Mesendoderm (in vitro differentiated cells): ENCODE measurements around the gene PRDX3.

Experiments
- DNase-seq: peaks from one replicate; pipeline ENCODE4 v3.0.0; 2013
- H2AK5ac ChIP-seq: 2 replicates; pipeline ENCODE4 v1.6.1; 2013; ENCODE audit warnings: low read length, inconsistent platforms
- H2BK120ac ChIP-seq: 2 replicates; pipeline ENCODE4 v1.6.1; 2013; ENCODE audit warnings: low read depth, mild to moderate bottlenecking, low read length, moderate library complexity, mixed read lengths
- H2BK15ac ChIP-seq: replicated peaks from 2 replicates; pipeline ENCODE4 v1.6.1; 2013; ENCODE audit warnings: low read depth, mild to moderate bottlenecking, moderate library complexity
- H2BK5ac ChIP-seq: 2 replicates; pipeline ENCODE4 v1.6.1; 2013; ENCODE audit warnings: low read length, inconsistent platforms
- H3K18ac ChIP-seq: 2 replicates; pipeline ENCODE4 v1.6.1; 2013; ENCODE audit warnings: mild to moderate bottlenecking, low read length, mixed read lengths
- H3K23ac ChIP-seq: one replicate; pipeline ENCODE4 v1.6.1; 2013; ENCODE audit warnings: low read length
- H3K27ac ChIP-seq: 2 replicates; pipeline ENCODE4 v1.5.1; 2013; ENCODE audit warnings: low read depth, mild to moderate bottlenecking, inconsistent platforms, low read length, moderate library complexity
- H3K27me3 ChIP-seq: 2 replicates; pipeline ENCODE4 v1.6.1; 2013; ENCODE audit warnings: low read length, control low read depth, mild to moderate bottlenecking, inconsistent platforms; ENCODE audit not compliant: insufficient read depth, poor library complexity
- H3K36me3 ChIP-seq: 2 replicates; pipeline ENCODE4 v1.6.1; 2013; ENCODE audit warnings: low read length, inconsistent platforms; ENCODE audit not compliant: control insufficient read depth, insufficient read depth
- H3K4ac ChIP-seq: one replicate; pipeline ENCODE4 v1.6.1; 2013; ENCODE audit warnings: low read depth, mild to moderate bottlenecking, low read length, moderate library complexity
- H3K4me1 ChIP-seq: 2 replicates; pipeline ENCODE4 v1.6.1; 2013; ENCODE audit warnings: low read depth, low read length, inconsistent platforms; ENCODE audit not compliant: control insufficient read depth
- H3K4me2 ChIP-seq: 2 replicates; pipeline ENCODE4 v1.6.1; 2013; ENCODE audit warnings: low read length
- H3K4me3 ChIP-seq: 2 replicates; pipeline ENCODE4 v1.5.1; 2013; ENCODE audit warnings: mild to moderate bottlenecking, low read length
- H3K56ac ChIP-seq: one replicate; pipeline ENCODE4 v1.6.1; 2013; ENCODE audit warnings: low read length
- H3K79me1 ChIP-seq: 2 replicates; pipeline ENCODE4 v1.6.1; 2013; ENCODE audit warnings: low read length, inconsistent platforms
- H3K79me2 ChIP-seq: 2 replicates; pipeline ENCODE4 v1.6.1; 2013; ENCODE audit warnings: mild to moderate bottlenecking, low read length; ENCODE audit not compliant: control insufficient read depth, insufficient read depth
- H3K9ac ChIP-seq: 2 replicates; pipeline ENCODE4 v1.6.1; 2013; ENCODE audit warnings: low read length, inconsistent platforms
- H4K5ac ChIP-seq: one replicate; pipeline ENCODE4 v1.6.1; 2013; ENCODE audit warnings: low read length
- H4K8ac ChIP-seq: one replicate; pipeline ENCODE4 v1.6.1; 2013; ENCODE audit warnings: low read depth, mild to moderate bottlenecking, control low read depth, low read length, moderate library complexity
- WGBS: extraction: QIAGEN DNeasy Blood & Tissue Kit; methylation state at CpG from one replicate; pipeline ENCODE4 v1.1.7; 2013; ENCODE audit warnings: low lambda C conversion rate, missing lambda C conversion rate; ENCODE audit not compliant: insufficient coverage; ENCODE audit errors: extremely low coverage; 5-methylcytosine and 5-hydroxymethylcytosine counted together

Gene PRDX3

GRCh38 chr10:119221666-119222065 lies 43.1 kb upstream of the PRDX3 start:
- peaks cover 9% of the 10 kb centered on the region for H3K4me1 ChIP-seq
- no peak overlapping the region for H3K23ac ChIP-seq
- no peak overlapping the region for H2AK5ac ChIP-seq
- H3K4ac ChIP-seq, result no peak overlapping the region
- H3K27ac ChIP-seq, result no peak overlapping the region
- H3K79me2 ChIP-seq, result no peaks in the 10 kb centered on the region
- no peak for DNase-seq
- no peak overlapping the region for H2BK15ac ChIP-seq
- no peak overlapping the region for H3K56ac ChIP-seq
- no peaks in the 10 kb centered on the region for H3K27me3 ChIP-seq
- no peak overlapping the region for H3K9ac ChIP-seq
- no peak overlapping the region for H3K18ac ChIP-seq
- no peak overlapping the region for H3K4me3 ChIP-seq
- no peak overlapping the region for H3K4me2 ChIP-seq
- H2BK120ac ChIP-seq, result no peak overlapping the region
- H4K5ac ChIP-seq, result no peak overlapping the region
- no CpG with 5 or more reads among the region's 1 CpG for WGBS
- no peaks in the 10 kb centered on the region for H3K36me3 ChIP-seq
- peaks cover 2% of the 10 kb centered on the region for H3K79me1 ChIP-seq
- H4K8ac ChIP-seq, result no peak overlapping the region
- H2BK5ac ChIP-seq, result no peak overlapping the region

- Histone ChIP-seq H3K79me2 (no peaks in the 10 kb centered on the region), H3K4me3 (no peak overlapping the region), H3K23ac (no peak overlapping the region), H3K4ac (no peak overlapping the region), H2AK5ac (no peak overlapping the region), H3K36me3 (no peaks in the 10 kb centered on the region), H2BK5ac (no peak overlapping the region), H4K8ac (no peak overlapping the region), H2BK15ac (no peak overlapping the region), H3K56ac (no peak overlapping the region), H3K4me2 (no peak overlapping the region), H3K79me1 (peaks cover 2% of the 10 kb centered on the region), H3K27me3 (no peaks in the 10 kb centered on the region), H3K9ac (no peak overlapping the region), H2BK120ac (no peak overlapping the region), H4K5ac (no peak overlapping the region), H3K4me1 (peaks cover 9% of the 10 kb centered on the region), H3K27ac (no peak overlapping the region), H3K18ac (no peak overlapping the region)
- no CpG with 5 or more reads among the region's 4 CpGs for WGBS
- DNase-seq, result no peak
Observed at GRCh38 chr10:119221201-119221600, 42.6 kb upstream of the PRDX3 start.

GRCh38 chr10:119219871-119220270 lies 41.3 kb upstream of the PRDX3 start:
- no peak overlapping the region for H4K5ac ChIP-seq
- H3K9ac ChIP-seq, result no peak overlapping the region
- no peak overlapping the region for H2AK5ac ChIP-seq
- H3K56ac ChIP-seq, result no peak overlapping the region
- H3K4ac ChIP-seq, result no peak overlapping the region
- H2BK120ac ChIP-seq, result no peak overlapping the region
- H3K27ac ChIP-seq, result no peak overlapping the region
- H3K4me3 ChIP-seq, result no peak overlapping the region
- H3K27me3 ChIP-seq, result no peaks in the 10 kb centered on the region
- H2BK15ac ChIP-seq, result no peak overlapping the region
- no peak overlapping the region for H2BK5ac ChIP-seq
- WGBS, result no CpG with 5 or more reads among the region's 5 CpGs
- H3K36me3 ChIP-seq, result no peaks in the 10 kb centered on the region
- H3K4me1 ChIP-seq, result peaks cover 9% of the 10 kb centered on the region
- H3K79me1 ChIP-seq, result peaks cover 2% of the 10 kb centered on the region
- DNase-seq, result no peak
- no peak overlapping the region for H4K8ac ChIP-seq
- H3K4me2 ChIP-seq, result no peak overlapping the region
- H3K18ac ChIP-seq, result no peak overlapping the region
- H3K79me2 ChIP-seq, result no peaks in the 10 kb centered on the region
- H3K23ac ChIP-seq, result no peak overlapping the region

GRCh38 chr10:119217991-119218490 lies 39.4 kb upstream of the PRDX3 start:
- H2AK5ac ChIP-seq, result no peak overlapping the region
- no peaks in the 10 kb centered on the region for H3K36me3 ChIP-seq
- no peak for DNase-seq
- no peak overlapping the region for H2BK15ac ChIP-seq
- H2BK120ac ChIP-seq, result no peak overlapping the region
- no peak overlapping the region for H3K23ac ChIP-seq
- H3K79me1 ChIP-seq, result peaks cover 2% of the 10 kb centered on the region
- no peak overlapping the region for H3K9ac ChIP-seq
- WGBS, result no CpG with 5 or more reads among the region's 4 CpGs
- no peak overlapping the region for H2BK5ac ChIP-seq
- H4K8ac ChIP-seq, result no peak overlapping the region
- peaks cover 9% of the 10 kb centered on the region for H3K4me1 ChIP-seq
- no peak overlapping the region for H3K4me2 ChIP-seq
- H3K4me3 ChIP-seq, result no peak overlapping the region
- H3K27me3 ChIP-seq, result no peaks in the 10 kb centered on the region
- H3K56ac ChIP-seq, result no peak overlapping the region
- H3K4ac ChIP-seq, result no peak overlapping the region
- no peak overlapping the region for H4K5ac ChIP-seq
- no peaks in the 10 kb centered on the region for H3K79me2 ChIP-seq
- no peak overlapping the region for H3K27ac ChIP-seq
- no peak overlapping the region for H3K18ac ChIP-seq

- no peaks in the 10 kb centered on the region for H3K36me3 ChIP-seq
Observed at GRCh38 chr10:119217401-119217800, 38.8 kb upstream of the PRDX3 start.

GRCh38 chr10:119216127-119216526 lies 37.5 kb upstream of the PRDX3 start:
- WGBS, result no CpG with 5 or more reads among the region's 5 CpGs
- Histone ChIP-seq H3K4me3 (no peak overlapping the region), H3K23ac (no peak overlapping the region), H3K56ac (no peak overlapping the region), H3K27ac (no peak overlapping the region), H3K79me2 (no peaks in the 10 kb centered on the region), H2BK15ac (no peak overlapping the region), H4K8ac (no peak overlapping the region), H2BK5ac (no peak overlapping the region), H3K27me3 (no peaks in the 10 kb centered on the region), H4K5ac (no peak overlapping the region), H2AK5ac (no peak overlapping the region), H3K18ac (no peak overlapping the region), H3K79me1 (peaks cover 2% of the 10 kb centered on the region), H2BK120ac (no peak overlapping the region), H3K36me3 (no peaks in the 10 kb centered on the region), H3K4me1 (peaks cover 12% of the 10 kb centered on the region), H3K4me2 (no peak overlapping the region), H3K4ac (no peak overlapping the region), H3K9ac (no peak overlapping the region)
- DNase-seq, result no peak

More at GRCh38 chr10:119217401-119217800, 38.8 kb upstream of the PRDX3 start:
- H3K4me1 ChIP-seq, result peaks cover 9% of the 10 kb centered on the region
- H3K79me1 ChIP-seq, result peaks cover 2% of the 10 kb centered on the region
- no peak overlapping the region for H3K18ac ChIP-seq
- no peak overlapping the region for H3K27ac ChIP-seq
- H3K9ac ChIP-seq, result no peak overlapping the region
- no peak overlapping the region for H2BK15ac ChIP-seq
- no peak overlapping the region for H3K4me2 ChIP-seq
- H4K5ac ChIP-seq, result no peak overlapping the region
- H2BK120ac ChIP-seq, result no peak overlapping the region
- no peak overlapping the region for H3K23ac ChIP-seq
- no peak overlapping the region for H2BK5ac ChIP-seq
- WGBS, result no CpG with 5 or more reads among the region's 9 CpGs
- H3K56ac ChIP-seq, result no peak overlapping the region
- no peak overlapping the region for H2AK5ac ChIP-seq
- DNase-seq, result no peak
- H3K4me3 ChIP-seq, result no peak overlapping the region
- no peaks in the 10 kb centered on the region for H3K27me3 ChIP-seq
- no peak overlapping the region for H4K8ac ChIP-seq
- H3K79me2 ChIP-seq, result no peaks in the 10 kb centered on the region
- no peak overlapping the region for H3K4ac ChIP-seq
